CD4-positive, alpha-beta T cell (primary cell): Measurements from ENCODE around the gene ATOX1. TPM values are rescaled to one million over a fixed set of nuclear protein-coding genes. Genes with fewer than 3 reads are reported as not detected.

Experiments
- ATAC-seq: fragments of 200-7000 bp; cut with Tn5 transposase; one replicate; pipeline ENCODE4 v1.10.0; 2022; ENCODE audit warnings: mild to moderate bottlenecking; ENCODE audit not compliant: poor library complexity
- CTCF ChIA-PET: fragments of 350-600 bp; sonication (Branson Sonifier 250); formaldehyde crosslinking; loops from one replicate; lab custom pipeline; 2021; ENCODE audit warnings: antibody characterized with exemption, inconsistent platforms; lab: Charles Lee
- POLR2A ChIA-PET: fragments of 350-600 bp; sonication (Branson Sonifier 250); formaldehyde crosslinking; loops from one replicate; lab custom pipeline; 2021; ENCODE audit warnings: antibody characterized with exemption, inconsistent platforms; lab: Charles Lee
- DNase-seq, 14 experiments: peaks; one replicate each; pipeline ENCODE4 v3.0.0-alpha.2; 2013 to 2020; ENCODE audit warnings: mixed read lengths in 2 of 14
- H3K27ac ChIP-seq, 2 donors: one replicate each; pipeline versions ENCODE4 v1.5.1 to v1.7.0; 2013; ENCODE audit warnings: low read length in 2 of 2, low read depth in 1 of 2, mild to moderate bottlenecking in 1 of 2
- H3K27me3 ChIP-seq, 2 experiments: 1 replicate in 1 of 2; 2 replicates in 1 of 2; pipeline versions ENCODE4 v1.6.1 to v1.7.0; 2013; ENCODE audit warnings: low read length in 2 of 2, control low read depth in 1 of 2, mild to moderate bottlenecking in 1 of 2, moderate library complexity in 1 of 2; ENCODE audit not compliant: insufficient read depth in 2 of 2, control insufficient read depth in 1 of 2
- H3K36me3 ChIP-seq: one replicate; pipeline ENCODE4 v1.6.1; 2013; ENCODE audit warnings: low read length, control low read depth; ENCODE audit not compliant: insufficient read depth
- H3K4me1 ChIP-seq: one replicate; pipeline ENCODE4 v1.6.1; 2013; ENCODE audit warnings: low read length, control low read depth; ENCODE audit not compliant: insufficient read depth
- H3K4me3 ChIP-seq: one replicate; pipeline ENCODE4 v1.5.1; 2013; ENCODE audit warnings: mild to moderate bottlenecking, low read length, moderate library complexity
- H3K9me3 ChIP-seq, 2 experiments: 1 replicate in 1 of 2; 2 replicates in 1 of 2; pipeline versions ENCODE4 v1.6.1 to v1.7.0; 2013; ENCODE audit warnings: low read length in 2 of 2, mild to moderate bottlenecking in 2 of 2, control low read depth in 1 of 2, moderate library complexity in 1 of 2; ENCODE audit not compliant: control insufficient read depth in 1 of 2, insufficient read depth in 1 of 2
- H3K27ac Mint-ChIP-seq: one replicate; pipeline ENCODE4 v1.8.0; 2020; ENCODE audit warnings: mixed read lengths
- H3K27me3 Mint-ChIP-seq: one replicate; pipeline ENCODE4 v1.8.0; 2021; ENCODE audit warnings: mixed read lengths
- H3K36me3 Mint-ChIP-seq: one replicate; pipeline ENCODE4 v1.8.0; 2021; ENCODE audit warnings: low read depth, mixed read lengths
- H3K4me1 Mint-ChIP-seq: one replicate; pipeline ENCODE4 v1.8.0; 2021; ENCODE audit warnings: low read depth, mixed read lengths
- H3K4me3 Mint-ChIP-seq: one replicate; pipeline ENCODE4 v1.8.0; 2020; ENCODE audit warnings: mild to moderate bottlenecking, mixed read lengths
- H3K9me3 Mint-ChIP-seq: one replicate; pipeline ENCODE4 v1.8.0; 2020; ENCODE audit warnings: mixed read lengths
- CTCF ChIP-seq: fragments of 200-600 bp; IDR thresholded peaks from one replicate; pipeline ENCODE4 v1.8.0; 2022; ENCODE audit warnings: antibody characterized with exemption, mild to moderate bottlenecking
- intact Hi-C, 2 experiments: fragments of 100-400 bp; cut with DNase I in 1 of 2; cut with micrococcal nuclease in 1 of 2; formaldehyde crosslinking; loops; one replicate each; pipeline versions ENCODE4 v1.15.1 to v1.9.0; 2023 to 2025; cut with DNase I, micrococcal nuclease
- total RNA-seq, 174 experiments: library from RNA in 2 of 174; stranded (reverse) in 2 of 174; gene quantifications; one replicate each; pipeline ENCODE4 v1.2.3 and lab custom pipeline; 2021 to 2026

The ATOX1 gene
- total RNA-seq, 2 experiments from 2014 or later, result 11.2 to 13.3 TPM

- Histone ChIP-seq H3K27ac (no peak overlapping the region), H3K4me3 (no peak overlapping the region), H3K9me3 (no peaks in the 10 kb centered on the region), H3K27me3 (peaks cover 0 to 4% of the 10 kb centered on the region in 2 experiments), H3K36me3 (no peaks in the 10 kb centered on the region), H3K4me1 (no peaks in the 10 kb centered on the region)
- intact Hi-C loops, result no loop called here
- POLR2A ChIA-PET, result no interaction called here
- CTCF ChIA-PET, result no interaction called here
- Mint-ChIP-seq H3K36me3 (no peaks in the 10 kb centered on the region), H3K27me3 (peaks cover 5% of the 10 kb centered on the region), H3K4me3 (no peak overlapping the region), H3K27ac (no peak overlapping the region), H3K9me3 (no peaks in the 10 kb centered on the region), H3K4me1 (no peaks in the 10 kb centered on the region)
- ATAC-seq (no peak), DNase-seq (no peak)
- TF ChIP-seq CTCF, result no peak
Observed at GRCh38 chr5:151694035-151694485, 64.4 kb downstream of the ATOX1 start.

Other genes starting within 250 kb of the ATOX1 start
- not detected for gene FAT2, start 167.3 kb downstream of the ATOX1 start, total RNA-seq
- under 1 TPM; 0.78 to 0.80 TPM for gene SPARC, start 71.7 kb downstream of the ATOX1 start, total RNA-seq
- 10 to 100 TPM; 82.3 to 83.9 TPM for gene G3BP1, start 13.3 kb upstream of the ATOX1 start, total RNA-seq
- gene GLRA1, start 166.2 kb upstream of the ATOX1 start, total RNA-seq, result not detected